ENCODE measurements around the gene FILIP1L.

- no peak for TF ChIP-seq CTCF (conservative IDR thresholded peaks at IDR 0.05; ENCODE audit: low read length)
- TF ChIP-seq EZH2phosphoT487 (IDR thresholded peaks at IDR 0.05; ENCODE audit: borderline replicate concordance, low read depth, low read length), result no peak
Measured at GRCh38 chr3:100163787-100164186, 49.5 kb upstream of the FILIP1L start.
